Measurements from ENCODE around the gene SMIM44.

The SMIM44 gene

DNA sequence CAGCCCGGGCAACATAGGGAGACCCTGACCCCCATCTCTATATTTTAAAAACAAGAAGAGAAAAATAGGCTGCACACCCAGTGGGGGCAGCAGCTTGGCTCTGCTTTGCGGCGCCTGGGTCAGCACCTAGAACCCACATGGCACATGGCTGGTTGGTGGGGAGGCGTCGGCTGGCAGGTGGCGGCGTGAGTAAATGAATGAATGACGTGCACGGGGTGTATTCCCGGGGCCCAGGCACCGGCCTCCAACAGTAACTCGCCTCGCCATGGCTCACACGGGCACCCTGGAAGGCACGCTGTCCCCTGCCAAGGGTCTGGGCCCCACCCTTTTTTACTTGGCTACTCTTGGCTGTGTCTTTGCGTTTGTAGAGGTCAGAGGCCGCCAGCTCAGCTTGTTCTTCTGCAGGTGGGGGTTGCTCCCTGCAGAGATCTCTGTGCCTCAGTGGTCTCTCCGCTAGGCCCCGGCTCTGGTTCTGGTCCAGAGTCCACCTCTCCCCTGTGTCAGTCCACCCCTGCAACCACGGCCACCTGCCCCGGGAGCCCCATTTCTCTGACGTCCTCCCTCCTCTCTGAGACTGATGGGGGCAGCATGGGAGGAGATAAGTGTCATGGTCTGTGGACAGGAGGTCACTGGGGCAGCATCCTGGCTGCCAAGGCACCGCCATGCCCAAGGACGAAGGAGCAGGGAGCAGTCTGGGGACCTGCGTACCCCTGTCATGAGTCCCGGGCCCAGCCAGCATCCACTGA, 28.4 kb upstream of the SMIM44 start:
- Histone ChIP-seq H3K4me3 (ENCODE audit: low read length) (no peak overlapping the region), H3K4me2 (ENCODE audit: low read depth, low read length) (no peak overlapping the region), H3K9ac (ENCODE audit: low read length) (no peak overlapping the region), H3K9me2 (replicated peaks; ENCODE audit: insufficient read depth, low read length) (no peaks in the 10 kb centered on the region), H4K20me1 (ENCODE audit: insufficient read depth, low read length) (no peaks in the 10 kb centered on the region), H3K4me1 (ENCODE audit: low read length) (peaks cover 6% of the 10 kb centered on the region), H3K79me2 (ENCODE audit: low read length) (peaks cover 100% of the 10 kb centered on the region), H2AFZ (ENCODE audit: low read length) (no peak overlapping the region), H3K36me3 (replicated peaks; ENCODE audit: insufficient read depth, low read length) (no peaks in the 10 kb centered on the region), H3F3A (ENCODE audit: insufficient read depth, low read length) (no peaks in the 10 kb centered on the region), H3K27ac (ENCODE audit: low read length) (no peak overlapping the region), H3K27me3 (replicated peaks; ENCODE audit: insufficient read depth, low read length) (no peaks in the 10 kb centered on the region), H3K9me3 (replicated peaks; ENCODE audit: insufficient read depth, low read length) (no peaks in the 10 kb centered on the region)
- DNase-seq: no peak
- no peak for TF ChIP-seq EZH2phosphoT487 (IDR thresholded peaks at IDR 0.05; ENCODE audit: low read length)
- TF ChIP-seq EZH2 (optimal IDR thresholded peaks at IDR 0.05; ENCODE audit: low read depth, low read length): no peak
- TF ChIP-seq, protein P1, sequence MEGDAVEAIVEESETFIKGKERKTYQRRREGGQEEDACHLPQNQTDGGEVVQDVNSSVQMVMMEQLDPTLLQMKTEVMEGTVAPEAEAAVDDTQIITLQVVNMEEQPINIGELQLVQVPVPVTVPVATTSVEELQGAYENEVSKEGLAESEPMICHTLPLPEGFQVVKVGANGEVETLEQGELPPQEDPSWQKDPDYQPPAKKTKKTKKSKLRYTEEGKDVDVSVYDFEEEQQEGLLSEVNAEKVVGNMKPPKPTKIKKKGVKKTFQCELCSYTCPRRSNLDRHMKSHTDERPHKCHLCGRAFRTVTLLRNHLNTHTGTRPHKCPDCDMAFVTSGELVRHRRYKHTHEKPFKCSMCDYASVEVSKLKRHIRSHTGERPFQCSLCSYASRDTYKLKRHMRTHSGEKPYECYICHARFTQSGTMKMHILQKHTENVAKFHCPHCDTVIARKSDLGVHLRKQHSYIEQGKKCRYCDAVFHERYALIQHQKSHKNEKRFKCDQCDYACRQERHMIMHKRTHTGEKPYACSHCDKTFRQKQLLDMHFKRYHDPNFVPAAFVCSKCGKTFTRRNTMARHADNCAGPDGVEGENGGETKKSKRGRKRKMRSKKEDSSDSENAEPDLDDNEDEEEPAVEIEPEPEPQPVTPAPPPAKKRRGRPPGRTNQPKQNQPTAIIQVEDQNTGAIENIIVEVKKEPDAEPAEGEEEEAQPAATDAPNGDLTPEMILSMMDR (IDR thresholded peaks at IDR 0.05; ENCODE audit: low read length): no peak

DNA sequence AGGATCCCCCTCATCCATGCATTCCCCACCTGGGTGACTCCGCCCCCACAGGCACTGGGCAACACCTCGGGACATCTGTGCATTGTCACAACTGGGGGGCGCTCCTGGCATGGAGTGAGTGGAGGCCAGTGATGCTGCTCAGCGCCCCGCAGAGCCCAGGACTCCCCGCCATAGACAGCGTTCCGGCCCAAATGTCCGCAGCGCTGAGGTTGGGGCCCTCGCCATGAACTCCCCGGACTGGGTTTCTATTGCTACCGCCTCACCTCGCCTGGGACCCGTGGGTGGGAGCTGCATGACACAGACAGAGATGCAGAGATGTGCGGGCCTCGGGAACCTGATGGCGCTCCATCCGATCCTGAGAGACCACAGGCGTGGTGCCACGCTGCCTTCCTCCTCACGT, 27.5 kb upstream of the SMIM44 start:
- H4K20me1 ChIP-seq (ENCODE audit: insufficient read depth, low read length): no peaks in the 10 kb centered on the region
- H3K4me3 ChIP-seq (ENCODE audit: low read length): no peak overlapping the region
- H3F3A ChIP-seq (ENCODE audit: insufficient read depth, low read length): no peaks in the 10 kb centered on the region
- no peak overlapping the region for H3K27ac ChIP-seq (ENCODE audit: low read length)
- DNase-seq: no peak
- no peaks in the 10 kb centered on the region for H3K9me3 ChIP-seq (replicated peaks; ENCODE audit: insufficient read depth, low read length)
- peaks cover 6% of the 10 kb centered on the region for H3K4me1 ChIP-seq (ENCODE audit: low read length)
- no peak overlapping the region for H3K4me2 ChIP-seq (ENCODE audit: low read depth, low read length)
- TF ChIP-seq EZH2phosphoT487 (IDR thresholded peaks at IDR 0.05; ENCODE audit: low read length) (no peak), EZH2 (optimal IDR thresholded peaks at IDR 0.05; ENCODE audit: low read depth, low read length) (no peak)
- TF ChIP-seq, protein P1 (IDR thresholded peaks at IDR 0.05; ENCODE audit: low read length): no peak
- H2AFZ ChIP-seq (ENCODE audit: low read length): no peak overlapping the region
- H3K36me3 ChIP-seq (replicated peaks; ENCODE audit: insufficient read depth, low read length): no peaks in the 10 kb centered on the region
- H3K79me2 ChIP-seq (ENCODE audit: low read length): peaks cover 94% of the 10 kb centered on the region
- H3K9me2 ChIP-seq (replicated peaks; ENCODE audit: insufficient read depth, low read length): no peaks in the 10 kb centered on the region
- H3K27me3 ChIP-seq (replicated peaks; ENCODE audit: insufficient read depth, low read length): no peaks in the 10 kb centered on the region
- H3K9ac ChIP-seq (ENCODE audit: low read length): no peak overlapping the region

DNA sequence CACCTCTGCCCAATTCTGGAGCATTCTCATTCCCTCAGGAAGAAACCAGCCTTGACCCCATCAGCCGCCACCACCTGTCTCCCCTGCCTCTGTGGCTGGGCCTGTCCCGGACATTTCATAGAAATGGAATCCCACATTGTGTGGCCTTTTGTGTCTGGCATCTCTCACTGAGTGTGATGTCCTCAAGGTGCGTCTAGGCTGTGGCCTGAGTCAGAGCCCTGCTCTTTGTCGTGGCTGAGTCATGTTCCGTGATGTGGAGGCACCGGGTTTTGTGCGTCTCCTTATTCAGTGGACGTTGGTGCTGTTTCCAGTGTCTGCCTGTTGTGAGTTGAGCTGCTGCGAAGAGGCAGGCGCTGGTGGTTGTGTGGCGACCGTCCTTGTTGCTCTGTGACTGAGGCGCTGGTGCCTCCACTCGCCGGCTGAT, 26.3 kb upstream of the SMIM44 start:
- peaks cover 6% of the 10 kb centered on the region for H3K4me1 ChIP-seq (ENCODE audit: low read length)
- no peak overlapping the region for H3K27ac ChIP-seq (ENCODE audit: low read length)
- no peak overlapping the region for H3K4me3 ChIP-seq (ENCODE audit: low read length)
- no peak for TF ChIP-seq EZH2phosphoT487 (IDR thresholded peaks at IDR 0.05; ENCODE audit: low read length)
- TF ChIP-seq, protein P1 (IDR thresholded peaks at IDR 0.05; ENCODE audit: low read length): no peak
- no peak for TF ChIP-seq EZH2 (optimal IDR thresholded peaks at IDR 0.05; ENCODE audit: low read depth, low read length)
- H3K9me2 ChIP-seq (replicated peaks; ENCODE audit: insufficient read depth, low read length): no peaks in the 10 kb centered on the region
- H3K36me3 ChIP-seq (replicated peaks; ENCODE audit: insufficient read depth, low read length): no peaks in the 10 kb centered on the region
- H2AFZ ChIP-seq (ENCODE audit: low read length): no peak overlapping the region
- no peaks in the 10 kb centered on the region for H4K20me1 ChIP-seq (ENCODE audit: insufficient read depth, low read length)
- H3K9ac ChIP-seq (ENCODE audit: low read length): no peak overlapping the region
- no peak overlapping the region for H3K4me2 ChIP-seq (ENCODE audit: low read depth, low read length)
- DNase-seq: no peak
- peaks cover 83% of the 10 kb centered on the region for H3K79me2 ChIP-seq (ENCODE audit: low read length)
- H3K9me3 ChIP-seq (replicated peaks; ENCODE audit: insufficient read depth, low read length): no peaks in the 10 kb centered on the region
- H3F3A ChIP-seq (ENCODE audit: insufficient read depth, low read length): no peaks in the 10 kb centered on the region
- H3K27me3 ChIP-seq (replicated peaks; ENCODE audit: insufficient read depth, low read length): no peaks in the 10 kb centered on the region
